HepG2 (cell line): ENCODE results near the gene PRRT1B. TPM values are rescaled to one million over a fixed set of nuclear protein-coding genes. Genes with fewer than 3 reads are reported as not detected.

Experiments
- E2F1 ChIP-seq: sonication (generic); formaldehyde crosslinking; IDR thresholded peaks from 2 replicates; pipeline ENCODE4 v1.5.0; 2020; ENCODE audit warnings: missing genetic modification reagents
- GABPA ChIP-seq, 2 experiments: IDR thresholded peaks; 2 replicates each; pipeline ENCODE4 v1.6.1; 2011 to 2016; ENCODE audit warnings: low read depth in 2 of 2, low read length in 1 of 2, missing biosample characterization in 1 of 2, missing genetic modification characterization in 1 of 2
- NONO ChIP-seq, 2 experiments: fragments of 450-650 bp in 1 of 2; sonication (generic) in 1 of 2; formaldehyde crosslinking in 1 of 2; IDR thresholded peaks in 1 of 2; conservative IDR thresholded peaks in 1 of 2; 2 replicates each; pipeline versions ENCODE4 v1.6.1 to v1.8.0; 2017 to 2022; ENCODE audit warnings: mild to moderate bottlenecking in 1 of 2, missing genetic modification reagents in 1 of 2, moderate library complexity in 1 of 2
- NR2F6 ChIP-seq, 2 experiments: IDR thresholded peaks; 2 replicates each; pipeline ENCODE4 v1.6.1; 2016; ENCODE audit warnings: antibody characterized with exemption in 1 of 2, mild to moderate bottlenecking in 1 of 2
- RBFOX2 ChIP-seq: fragments of 200-400 bp; formaldehyde crosslinking; IDR thresholded peaks from 2 replicates; pipeline ENCODE4 v1.6.1; 2017; ENCODE audit warnings: low read depth, mild to moderate bottlenecking, low read length
- RCOR2 ChIP-seq: IDR thresholded peaks from 2 replicates; pipeline ENCODE4 v1.6.1; 2016; ENCODE audit warnings: missing biosample characterization, missing genetic modification reagents
- REPIN1 ChIP-seq: sonication (generic); formaldehyde crosslinking; IDR thresholded peaks from 2 replicates; pipeline ENCODE4 v1.8.0; 2022; ENCODE audit warnings: missing genetic modification reagents, low read depth, mild to moderate bottlenecking, borderline replicate concordance
- UBTF ChIP-seq: sonication (generic); formaldehyde crosslinking; IDR thresholded peaks from 2 replicates; pipeline ENCODE4 v1.4.0; 2020; ENCODE audit warnings: mild to moderate bottlenecking, missing genetic modification reagents
- WIZ ChIP-seq: sonication (generic); formaldehyde crosslinking; IDR thresholded peaks from 2 replicates; pipeline ENCODE4 v1.5.1; 2020; ENCODE audit warnings: mild to moderate bottlenecking, missing genetic modification reagents
- ZHX1 ChIP-seq: sonication (generic); formaldehyde crosslinking; IDR thresholded peaks from 2 replicates; pipeline ENCODE4 v1.8.1; 2022; ENCODE audit warnings: low read depth, mild to moderate bottlenecking, missing genetic modification reagents
- ZNF256 ChIP-seq: sonication (generic); formaldehyde crosslinking; conservative IDR thresholded peaks from 2 replicates; pipeline ENCODE4 v1.4.0; 2020; ENCODE audit warnings: missing genetic modification reagents
- ZNF280B ChIP-seq: sonication (generic); formaldehyde crosslinking; IDR thresholded peaks from 2 replicates; pipeline ENCODE4 v1.5.0; 2020; ENCODE audit warnings: missing genetic modification reagents, mild to moderate bottlenecking, borderline replicate concordance
- ZNF496 ChIP-seq: sonication (generic); formaldehyde crosslinking; IDR thresholded peaks from 2 replicates; pipeline ENCODE4 v1.8.1; 2023; ENCODE audit warnings: mild to moderate bottlenecking, moderate library complexity, missing genetic modification reagents; ENCODE audit not compliant: insufficient replicate concordance
- ZNF619 ChIP-seq: sonication (generic); formaldehyde crosslinking; IDR thresholded peaks from 2 replicates; pipeline ENCODE4 v1.4.0; 2020; ENCODE audit warnings: mild to moderate bottlenecking, missing genetic modification reagents
- ZNF674 ChIP-seq: sonication (generic); formaldehyde crosslinking; IDR thresholded peaks from 2 replicates; pipeline ENCODE4 v1.5.0; 2020; ENCODE audit warnings: low read depth, mild to moderate bottlenecking, missing genetic modification reagents
- ZNF841 ChIP-seq: sonication (generic); formaldehyde crosslinking; IDR thresholded peaks from 2 replicates; pipeline ENCODE4 v1.8.1; 2023; ENCODE audit warnings: missing genetic modification reagents, borderline replicate concordance
- polyA plus RNA-seq, 8 experiments: library from polyadenylated mRNA; depleted of rRNA in 3 of 8; stranded (reverse) in 7 of 8; unstranded in 1 of 8; fragments of >200 nt; fragmentation: Illumina TruSeq in 4 of 8; extraction: Trizol in 4 of 8; gene quantifications; 2 replicates each; pipeline versions ENCODE4 v1.2.1 to v1.2.3, GENCODE V29; 2011 to 2016; ENCODE audit warnings: low read depth in 4 of 8, missing spikeins in 1 of 8, mixed read lengths in 1 of 8; ENCODE audit not compliant: insufficient read depth in 1 of 8
- total RNA-seq, 5 experiments: library from RNA; depleted of rRNA; stranded (reverse); fragments of >200 nt; fragmentation: Illumina TruSeq; extraction: Trizol; gene quantifications; 2 replicates each; pipeline ENCODE4 v1.2.3, GENCODE V29; 2016; ENCODE audit warnings: low read depth in 1 of 5

The PRRT1B gene
- total and polyA plus RNA-seq, 2 of the 13 experiments (the other 11 are each of a cell fraction or from before 2014, with no cell fraction given): not detected

- peak; percentile 30; the same call in 1 of the 2 replicates for TF ChIP-seq UBTF (CRISPR knock-in tag)
- no peak for TF ChIP-seq ZNF674 (CRISPR knock-in tag)
- TF ChIP-seq ZNF496 (CRISPR knock-in tag): no peak
- TF ChIP-seq REPIN1 (CRISPR knock-in tag): 0 out of 2 replicates have a peak, but pooled peaks have one; percentile 16
- TF ChIP-seq NONO (IDR thresholded peaks at IDR 0.05): no peak
- peak; percentile 25; the same call in 1 of the 2 replicates for TF ChIP-seq NONO (CRISPR knock-in tag; conservative IDR thresholded peaks at IDR 0.05)
- TF ChIP-seq NR2F6 (IDR thresholded peaks at IDR 0.05): no peak
- no peak for TF ChIP-seq NR2F6 (CRISPR knock-in tag; IDR thresholded peaks at IDR 0.05)
- TF ChIP-seq ZNF841 (CRISPR knock-in tag): no peak
- peak; percentile 90 for TF ChIP-seq GABPA (IDR thresholded peaks at IDR 0.05; ENCODE audit: low read depth, low read length)
- TF ChIP-seq GABPA (CRISPR knock-in tag; IDR thresholded peaks at IDR 0.05; ENCODE audit: low read depth): peak; percentile 84
- peak; percentile 68; the same call in 1 of the 2 replicates for TF ChIP-seq ZHX1 (CRISPR knock-in tag)
- peak; percentile 52; the same call in 1 of the 2 replicates for TF ChIP-seq E2F1 (CRISPR knock-in tag)
- TF ChIP-seq WIZ: no peak
- peak; percentile 81 for TF ChIP-seq RBFOX2
- no peak for TF ChIP-seq ZNF619
- 0 out of 2 replicates have a peak, but pooled peaks have one; percentile 26 for TF ChIP-seq ZNF256 (CRISPR knock-in tag)
- no peak for TF ChIP-seq ZNF280B (CRISPR knock-in tag)
- no peak for TF ChIP-seq RCOR2 (CRISPR knock-in tag)
Observed at GRCh38 chr9:131530920-131531832, 14.1 kb upstream of the PRRT1B start, which contains the start of gene UCK1 (continued).
